Limb (tissue), 2 donors: ENCODE data around the gene TBC1D9.

Source experiments
- DNase-seq, 2 donors: peaks; one replicate each; pipeline ENCODE4 v3.0.0-alpha.2; 2016; ENCODE audit errors: extremely low spot score in 2 of 2

The TBC1D9 gene

DNA sequence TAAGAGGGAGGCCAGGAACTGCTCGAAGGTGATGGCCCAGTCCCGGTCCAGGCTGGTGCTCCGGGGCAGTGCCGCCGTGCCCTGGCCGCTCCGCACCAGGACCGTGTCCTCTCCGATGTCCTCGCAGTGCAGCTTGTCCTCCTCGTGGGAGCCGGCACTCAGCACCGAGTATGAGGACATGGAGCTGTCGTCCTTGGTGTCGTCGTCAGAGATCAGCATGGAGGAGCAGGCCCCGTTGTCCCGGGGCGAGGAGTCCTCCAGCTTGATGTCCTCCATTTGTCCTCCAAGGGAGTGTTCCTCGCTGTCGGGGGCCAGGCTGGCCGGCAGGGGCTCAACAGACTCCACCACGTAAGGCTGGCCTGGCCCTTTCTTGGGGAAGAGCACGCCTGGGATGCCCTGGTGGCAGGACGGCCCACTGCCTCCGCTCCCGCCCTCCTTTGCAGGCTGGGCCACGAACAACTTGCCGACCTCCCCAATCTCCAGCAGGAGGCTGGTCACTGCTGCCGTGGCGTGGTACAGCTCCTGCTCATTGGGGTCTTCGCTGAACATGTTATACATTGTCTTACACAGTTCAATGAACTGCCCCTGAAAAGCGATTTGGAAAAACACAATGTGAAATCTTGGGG is 133.7 kb downstream of the TBC1D9 start:
- no peak for DNase-seq

DNA sequence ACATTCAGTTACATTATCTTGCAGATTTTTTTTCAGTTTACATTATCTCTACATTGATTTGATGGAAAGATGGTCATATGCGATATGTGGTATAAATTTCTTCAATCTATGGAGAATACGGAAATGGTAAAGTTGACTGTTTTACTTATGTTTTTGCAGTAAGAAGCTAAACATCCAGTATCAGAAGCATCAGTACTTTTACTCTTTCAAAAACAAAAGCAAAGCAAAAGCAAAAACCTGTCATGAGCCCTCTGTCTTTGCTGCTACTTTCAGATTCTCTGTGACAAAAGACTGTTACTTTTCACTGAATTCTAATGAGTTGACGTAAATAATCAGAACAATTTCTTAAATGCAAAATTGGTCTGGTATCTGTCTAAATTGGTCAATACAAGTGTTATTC is 135.0 kb downstream of the TBC1D9 start:
- no peak for DNase-seq

DNA sequence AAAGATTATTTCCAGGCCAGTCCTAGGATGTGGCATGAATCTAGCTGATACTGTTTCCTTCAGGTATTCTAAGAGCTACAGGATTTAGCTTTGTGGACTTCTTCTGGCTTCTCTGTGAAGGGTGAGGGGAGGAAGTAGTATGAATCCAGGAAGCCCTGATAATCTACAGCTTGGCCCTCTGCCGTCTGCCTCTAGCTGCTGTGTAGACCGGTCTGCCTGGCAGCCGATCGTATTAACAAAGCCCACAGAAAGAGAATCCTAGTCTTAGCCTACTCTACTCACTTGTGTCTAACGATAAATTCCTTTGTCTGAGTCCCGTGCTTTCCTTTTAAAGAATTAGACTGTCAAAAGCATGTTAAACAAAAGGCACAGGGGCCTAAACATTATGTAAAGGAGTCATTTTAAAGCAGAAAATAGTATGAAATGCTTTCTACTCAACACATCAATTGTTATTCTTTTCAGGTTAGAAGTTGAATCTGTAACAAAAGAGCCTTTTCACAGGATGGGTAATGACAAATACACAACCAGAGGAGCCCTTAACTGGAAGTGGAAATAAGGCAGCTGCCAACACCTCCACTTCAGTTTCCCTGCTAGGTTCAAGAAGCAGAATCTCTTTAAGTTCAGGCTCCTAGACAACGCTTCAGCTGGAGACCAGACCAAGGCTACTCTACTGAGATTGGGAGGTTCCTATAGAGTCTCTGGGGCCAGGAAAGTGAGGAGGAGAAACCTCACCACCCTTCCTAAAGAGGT is 138.5 kb downstream of the TBC1D9 start:
- DNase-seq: no peak

DNA sequence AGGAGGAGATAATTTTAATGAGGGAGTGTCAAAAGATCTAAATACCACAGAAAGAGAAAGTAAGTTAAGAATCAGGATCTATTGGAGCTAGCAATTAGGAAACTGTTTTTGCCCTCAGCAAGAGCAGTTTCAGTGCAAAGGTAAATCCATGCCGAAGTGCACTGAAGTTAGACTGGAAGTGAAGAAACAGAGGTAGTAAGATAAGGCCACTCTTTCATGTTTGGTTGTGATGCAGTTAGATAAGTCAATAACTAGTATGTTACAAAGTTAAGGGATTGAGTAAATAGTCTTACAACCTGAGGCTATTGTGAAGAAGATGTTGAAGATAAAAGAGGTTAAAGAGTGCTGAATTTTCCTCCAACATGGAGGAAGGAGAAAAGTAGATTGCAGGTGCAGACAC is 140.7 kb downstream of the TBC1D9 start:
- DNase-seq: no peak

DNA sequence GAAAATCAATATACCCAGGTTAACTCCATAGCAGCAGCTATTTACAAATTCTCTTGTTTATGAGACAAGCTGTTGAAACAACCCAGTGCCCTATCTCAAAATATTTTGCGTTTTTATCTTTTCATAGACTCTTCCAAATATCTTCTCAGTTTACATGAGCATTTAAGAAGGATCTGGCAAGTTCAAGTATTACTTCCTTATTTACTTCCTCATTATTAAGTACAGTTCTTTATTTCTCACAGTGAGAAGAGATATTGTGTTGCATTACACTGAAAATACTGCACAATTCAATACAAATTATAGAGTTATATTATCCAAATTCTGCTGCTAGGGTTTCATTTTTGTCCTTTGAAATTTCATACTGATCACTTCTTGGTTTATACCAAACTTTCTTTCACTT is 143.8 kb downstream of the TBC1D9 start:
- DNase-seq: no peak

DNA sequence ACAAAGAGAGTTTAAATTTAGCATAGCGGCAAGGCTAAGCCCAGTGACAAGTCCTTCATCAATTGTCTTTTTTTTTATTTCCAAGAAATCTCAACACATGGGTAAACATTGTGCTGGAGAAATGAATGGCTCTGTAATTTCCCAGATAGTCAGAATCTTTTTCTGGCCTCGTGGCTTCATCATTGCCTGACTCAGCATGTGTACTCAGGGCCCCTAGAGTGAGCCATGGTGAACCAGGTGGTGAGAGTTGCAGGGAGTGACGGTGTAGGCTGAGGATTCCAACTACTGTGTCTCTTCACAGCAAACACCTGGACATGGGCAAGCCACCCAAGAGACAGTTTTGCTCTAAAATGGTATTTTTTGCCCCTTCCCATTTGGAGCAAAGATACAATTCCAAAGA is 144.3 kb downstream of the TBC1D9 start:
- DNase-seq: no peak

DNA sequence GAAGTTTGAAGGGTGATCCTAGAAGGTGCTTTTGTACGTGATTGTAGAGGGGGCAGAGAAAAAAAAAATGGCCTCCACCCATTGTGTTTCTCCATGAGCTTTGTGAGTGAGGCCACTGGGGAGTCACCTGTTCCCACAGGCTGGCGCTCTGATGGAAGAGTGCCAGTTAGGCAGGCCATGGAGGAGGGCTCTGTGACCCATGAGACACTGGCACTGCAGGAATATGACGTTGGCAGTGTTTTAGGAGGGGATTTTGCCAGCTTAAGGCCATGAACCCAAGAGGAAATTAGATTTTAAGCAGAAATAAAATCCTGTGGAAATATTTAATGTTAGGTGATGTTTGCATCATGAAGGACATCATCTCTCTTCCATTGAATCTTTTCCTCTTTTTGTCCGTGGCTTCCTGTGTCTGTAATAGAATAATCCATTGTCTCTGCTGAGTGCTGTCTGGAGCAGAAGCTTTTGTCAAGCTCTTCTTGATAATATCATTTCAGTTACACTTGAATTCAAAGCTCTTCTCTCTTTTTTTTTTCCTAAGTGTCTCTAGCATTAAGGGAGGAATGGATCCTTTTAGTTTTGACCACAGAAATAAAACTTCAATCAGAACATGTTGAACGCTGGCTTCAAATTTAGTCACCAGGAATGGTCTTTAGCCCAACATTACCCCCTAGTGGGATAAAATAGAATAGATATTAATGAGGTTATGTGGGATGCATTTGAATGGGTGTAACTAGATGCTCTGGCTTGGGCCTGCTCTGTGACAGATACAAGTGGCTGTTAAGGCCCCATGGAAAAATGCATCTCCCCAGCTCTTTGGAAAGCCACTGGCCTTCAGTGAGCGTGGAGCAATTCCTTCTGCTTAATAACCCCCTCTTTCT is 146.4 kb downstream of the TBC1D9 start:
- DNase-seq: peak in 1 of 2 donors; percentile 68

DNA sequence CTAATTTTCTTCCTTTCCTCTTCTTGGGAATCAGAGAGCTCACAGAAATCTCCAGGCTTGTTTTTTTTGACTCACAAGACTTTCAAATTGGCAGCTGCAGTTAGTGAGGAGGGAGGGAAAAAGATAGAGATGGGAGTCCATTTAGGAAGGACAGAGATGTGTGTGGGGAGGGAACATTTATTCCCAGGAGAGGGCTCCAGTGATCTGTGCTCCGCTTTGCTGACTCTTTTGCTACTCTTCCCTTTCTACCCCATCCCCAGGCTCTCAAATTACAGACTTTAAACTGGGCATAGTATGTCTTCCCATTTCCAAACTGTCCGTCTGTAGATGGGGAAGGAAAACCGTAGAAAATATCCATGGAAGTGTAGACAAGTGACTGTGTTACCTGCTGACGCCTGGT is 148.3 kb downstream of the TBC1D9 start:
- DNase-seq: no peak

DNA sequence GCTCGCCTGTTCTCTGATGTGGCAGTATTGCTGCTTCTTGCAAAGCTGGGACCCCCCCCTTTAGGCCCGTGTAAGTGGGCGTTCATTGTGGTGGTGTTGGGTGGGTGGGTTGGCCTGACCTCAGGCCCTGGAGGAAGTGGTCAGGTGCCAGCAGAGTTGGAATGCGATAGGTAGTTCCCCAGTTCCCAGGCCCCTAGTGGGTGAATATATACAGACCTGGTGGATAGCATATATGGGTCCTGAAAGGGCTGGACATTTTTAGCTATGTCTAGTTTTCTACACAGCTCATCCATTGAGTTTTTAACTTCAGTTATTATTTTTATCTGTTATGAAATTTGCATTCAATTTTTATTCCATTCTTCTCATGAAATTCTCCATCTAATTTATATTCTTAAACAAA is 151.6 kb downstream of the TBC1D9 start:
- DNase-seq: no peak

DNA sequence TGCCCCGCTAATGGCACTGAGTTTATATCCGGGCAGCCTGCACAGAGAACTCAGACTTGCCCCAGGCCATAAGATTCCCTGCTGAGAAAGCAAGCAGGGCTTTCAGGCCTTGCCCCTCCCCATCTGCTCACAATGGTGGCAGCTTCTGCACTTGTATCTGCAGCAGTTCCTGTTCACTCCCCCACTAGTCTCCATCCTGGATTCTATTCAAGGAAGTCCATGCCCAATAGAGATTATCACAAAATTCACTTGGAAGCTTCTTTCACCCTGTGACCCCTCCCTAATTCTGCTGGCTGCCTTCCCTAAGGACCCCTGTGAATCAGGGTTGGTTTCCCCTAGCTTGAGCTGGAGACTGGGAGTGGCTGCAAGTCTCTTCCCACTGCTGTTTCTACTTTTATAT is 152.9 kb downstream of the TBC1D9 start:
- no peak for DNase-seq

DNA sequence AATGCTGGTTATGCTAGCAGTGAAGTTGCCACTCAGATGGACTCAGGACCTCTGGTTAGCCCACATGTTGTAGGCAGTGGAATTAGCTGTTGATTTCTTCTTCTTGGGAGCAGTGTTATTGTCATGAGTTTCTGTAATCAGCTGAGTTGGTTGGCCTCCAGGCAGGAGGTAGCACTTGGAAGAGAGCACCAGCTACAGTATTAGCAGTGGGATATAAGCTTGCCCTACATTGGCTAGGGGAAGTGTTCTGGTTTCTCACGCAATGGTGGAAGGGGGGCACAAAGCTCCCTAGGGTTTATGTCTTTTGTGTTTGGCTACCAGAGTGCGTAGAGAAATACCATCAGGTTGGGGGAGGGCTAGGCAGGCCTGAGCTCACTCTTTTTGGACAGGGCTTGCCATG is 153.5 kb downstream of the TBC1D9 start:
- DNase-seq: no peak

DNA sequence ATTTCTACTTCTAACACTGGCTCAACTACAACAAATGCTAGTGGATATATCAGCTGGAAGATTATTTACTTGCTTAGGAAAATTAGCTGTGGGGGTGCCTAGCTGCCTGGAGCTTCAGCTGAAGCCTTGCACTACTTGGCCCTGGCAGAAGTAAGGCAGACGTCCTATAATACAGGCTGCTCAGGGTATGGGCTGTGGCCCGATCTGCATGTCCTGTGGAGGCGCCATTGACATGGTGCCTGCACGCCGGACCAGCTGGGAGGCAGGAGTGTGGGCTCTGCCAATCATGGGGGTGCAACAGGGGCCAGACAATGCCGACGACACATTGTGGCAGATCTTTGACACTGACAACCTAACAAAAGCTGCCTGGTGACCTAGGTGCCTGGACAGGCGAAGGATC is 155.8 kb downstream of the TBC1D9 start:
- no peak for DNase-seq

DNA sequence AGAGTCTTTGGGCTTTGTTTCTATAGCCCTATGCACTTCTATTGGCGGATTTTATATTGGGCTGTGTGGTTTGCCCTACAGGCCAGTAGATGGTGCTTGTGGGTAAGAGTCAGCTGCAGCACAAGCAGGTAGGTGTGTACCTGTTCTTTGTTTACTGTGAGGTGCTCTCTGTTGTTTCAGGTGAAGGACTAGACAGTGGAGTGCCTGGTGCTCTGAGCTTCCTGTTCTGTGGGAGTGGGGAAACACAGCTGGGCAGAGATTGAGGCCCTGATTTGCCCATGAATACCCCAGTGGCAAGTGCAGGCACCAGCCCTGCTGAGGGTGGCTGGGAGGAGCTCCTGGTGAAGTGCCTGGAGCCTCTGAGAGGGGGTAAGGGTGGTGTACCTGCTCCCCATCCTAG is 161.1 kb downstream of the TBC1D9 start:
- DNase-seq: no peak

DNA sequence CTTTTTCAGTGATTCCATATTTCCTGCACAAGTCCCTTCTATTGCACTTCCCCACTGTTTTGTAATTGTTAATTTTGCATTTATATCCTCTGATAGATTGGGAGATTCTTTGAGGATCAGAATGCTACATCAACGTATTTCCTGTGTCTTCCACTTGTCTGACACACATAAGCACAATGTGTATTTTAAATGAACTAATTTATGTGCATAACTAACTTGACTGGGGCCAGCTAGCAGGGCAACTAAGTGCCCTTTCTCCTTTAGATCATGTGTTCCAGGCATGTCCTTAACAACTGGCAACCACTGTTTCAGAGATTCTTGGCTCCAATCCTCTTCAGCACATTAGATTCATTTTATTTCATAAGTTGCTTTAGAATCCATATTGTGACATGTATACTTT is 171.7 kb downstream of the TBC1D9 start:
- DNase-seq: no peak

DNA sequence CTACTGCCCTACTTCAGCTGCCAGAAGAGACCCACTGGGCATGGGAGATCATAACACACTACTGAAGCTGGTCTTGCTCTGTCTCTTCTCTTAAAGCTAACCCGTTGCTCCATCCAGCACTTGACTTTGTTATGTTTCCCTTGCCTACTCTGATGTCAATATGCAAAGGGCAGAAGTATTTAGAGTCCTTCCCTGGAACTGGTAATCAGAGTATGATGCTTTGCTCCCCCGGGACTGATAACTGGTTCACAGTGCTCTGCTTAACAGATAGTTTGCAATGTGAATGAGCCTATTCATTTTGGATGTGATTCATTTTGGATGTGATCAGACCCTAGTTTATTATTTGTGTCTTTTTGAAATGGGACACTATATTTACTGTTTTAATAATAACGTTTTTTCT is 175.1 kb downstream of the TBC1D9 start:
- no peak for DNase-seq

DNA sequence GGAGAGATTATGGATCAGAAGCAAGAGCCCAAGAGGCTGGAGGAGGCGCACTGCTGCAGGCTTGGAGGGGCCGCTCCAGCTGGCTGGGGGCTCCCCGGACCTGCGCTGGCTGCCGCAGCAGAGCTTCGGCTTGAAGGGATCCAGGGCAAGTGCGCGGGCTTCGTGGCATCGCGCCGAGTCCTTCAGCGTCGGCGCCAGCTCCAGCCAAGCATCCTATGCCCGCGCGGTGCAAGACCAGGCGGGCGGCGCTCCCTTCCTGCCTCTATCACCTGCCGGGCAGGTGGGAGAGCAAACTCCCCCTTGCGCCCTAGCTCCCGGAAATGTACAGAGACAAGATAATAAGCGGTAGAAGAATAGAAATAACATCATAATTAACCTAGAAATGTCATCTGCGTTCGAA is 176.9 kb downstream of the TBC1D9 start:
- no peak for DNase-seq

DNA sequence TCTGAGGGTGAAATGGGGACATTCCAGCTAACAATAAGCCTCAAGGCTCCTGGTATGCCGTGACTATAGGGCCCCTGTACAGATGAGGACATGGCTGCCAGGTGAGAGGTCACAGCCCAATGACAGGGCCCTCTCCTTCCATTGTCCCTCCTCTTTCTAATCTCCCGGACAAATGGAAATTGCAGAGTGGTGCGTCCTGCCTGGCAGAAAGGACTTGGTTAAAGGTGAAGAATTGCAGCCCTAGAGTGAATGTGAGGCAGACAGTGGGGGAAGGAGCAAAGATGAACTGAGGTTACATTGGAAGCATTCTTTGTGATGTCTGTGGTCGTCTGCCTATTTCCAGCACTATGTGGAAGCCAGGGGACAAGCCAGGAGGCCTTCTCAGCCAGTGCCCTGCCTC is 180.7 kb downstream of the TBC1D9 start:
- no peak for DNase-seq

DNA sequence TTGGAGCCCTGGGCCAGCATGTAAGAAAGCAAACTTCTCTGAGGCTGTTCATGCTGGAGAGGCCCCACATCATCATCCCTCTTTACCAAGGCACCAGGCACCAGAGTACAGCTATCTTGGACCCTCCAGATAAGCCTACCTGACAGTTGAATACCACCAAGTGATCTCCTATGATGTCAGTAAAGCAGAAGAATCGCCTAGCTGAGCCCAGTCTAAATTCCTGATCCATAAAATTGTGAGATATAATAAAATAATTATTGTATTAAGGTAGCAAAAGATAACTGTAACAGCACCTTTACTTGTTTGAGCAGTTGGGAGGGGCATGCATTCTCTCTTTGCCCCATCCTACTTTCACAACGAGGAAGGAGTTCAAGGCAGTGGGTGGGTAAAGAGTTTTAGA is 184.6 kb downstream of the TBC1D9 start:
- no peak for DNase-seq
